GM04503 (cell line): ENCODE data around the gene HAGH.

Experiments
- DNase-seq: peaks from one replicate; pipeline ENCODE4 v3.0.0-alpha.2; 2012; ENCODE audit warnings: low read depth

The HAGH gene

DNA sequence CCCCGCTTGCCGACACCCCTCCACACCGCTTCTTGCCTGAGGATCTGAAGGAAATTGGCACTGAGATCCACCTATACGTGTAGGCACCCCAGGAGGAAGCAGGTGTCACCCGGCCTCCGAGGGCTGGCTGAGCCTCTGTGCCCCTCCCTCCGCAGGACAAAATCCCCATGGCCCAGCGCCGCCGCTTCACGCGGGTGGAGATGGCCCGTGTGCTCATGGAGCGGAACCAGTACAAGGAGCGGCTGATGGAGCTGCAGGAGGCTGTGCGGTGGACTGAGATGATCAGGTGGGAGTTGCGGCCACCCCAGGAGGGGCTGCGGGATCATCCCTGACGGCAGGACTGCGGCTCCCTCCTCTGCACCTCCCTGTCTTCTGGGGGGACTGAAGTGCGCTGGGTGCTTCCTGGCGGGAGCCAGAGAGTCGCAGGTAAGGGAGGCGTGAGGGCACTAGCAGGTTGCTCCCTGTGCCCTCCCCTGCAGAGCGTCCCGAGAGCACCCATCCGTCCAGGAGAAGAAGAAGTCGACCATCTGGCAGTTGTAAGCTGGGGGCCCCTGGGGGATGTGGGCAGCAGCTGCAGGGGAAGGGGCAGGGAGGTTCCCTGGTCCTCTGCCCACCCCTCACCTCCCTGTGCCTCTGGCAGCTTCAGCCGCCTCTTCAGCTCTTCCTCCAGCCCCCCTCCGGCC, 64.3 kb downstream of the HAGH start:
- no peak for DNase-seq

DNA sequence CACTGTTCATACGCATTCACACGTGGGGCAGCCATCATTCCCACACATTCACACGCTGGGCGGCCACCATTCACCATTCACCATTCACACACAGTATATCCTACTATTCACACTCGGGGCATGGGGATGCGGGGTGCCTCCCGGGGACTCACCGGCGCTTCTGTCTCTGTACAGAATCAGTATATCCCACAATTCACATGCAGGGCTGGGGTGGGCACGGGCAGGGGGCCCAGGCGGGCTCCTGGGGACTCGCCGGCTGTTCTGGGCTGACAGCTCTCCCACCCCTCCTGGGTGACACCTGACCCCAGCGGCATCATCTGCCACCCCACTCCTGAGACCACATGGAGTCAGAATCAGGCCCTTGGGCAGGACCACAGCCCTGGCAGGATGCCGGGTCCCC, 64.9 kb downstream of the HAGH start:
- no peak for DNase-seq

DNA sequence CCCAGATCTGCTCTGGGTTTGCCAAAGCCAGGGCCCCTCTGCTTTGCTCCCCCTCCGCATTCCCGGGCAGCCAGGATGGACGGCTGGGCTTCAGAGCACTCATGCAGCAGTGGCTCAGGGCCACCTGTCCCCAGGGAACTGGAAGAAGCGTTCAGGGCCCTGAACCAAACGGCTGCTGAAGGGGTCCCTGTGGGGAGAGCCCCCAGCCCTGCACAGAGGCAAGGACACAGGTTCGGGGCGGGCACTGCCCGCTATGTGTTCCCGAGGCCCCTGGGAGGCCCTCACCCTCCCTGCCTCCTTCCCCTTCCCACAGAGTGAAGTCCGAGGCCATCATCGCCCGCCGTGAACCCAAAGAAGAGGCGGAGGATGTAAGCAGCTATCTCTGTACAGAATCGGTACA, 65.7 kb downstream of the HAGH start:
- no peak for DNase-seq

DNA sequence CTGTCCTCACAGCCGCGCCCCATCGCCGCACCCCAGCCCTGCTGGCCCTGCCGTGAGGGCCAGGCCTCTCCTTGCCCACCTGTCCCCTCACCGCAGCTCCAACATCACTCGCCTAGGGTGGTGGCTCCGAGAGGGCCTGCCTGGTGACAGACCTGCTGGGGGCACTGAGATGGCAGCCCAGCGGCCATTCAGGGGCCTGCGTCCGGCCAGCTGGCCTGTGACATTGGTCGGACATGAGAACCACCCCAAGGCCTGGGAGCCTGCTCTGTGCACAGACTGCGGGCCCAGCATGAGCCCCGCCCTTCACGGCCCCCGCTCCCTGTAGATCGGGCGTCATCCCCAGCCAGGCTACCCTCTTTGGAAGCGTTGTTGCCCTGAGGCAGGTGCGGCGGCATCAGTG, 67.1 kb downstream of the HAGH start:
- DNase-seq, result no peak

DNA sequence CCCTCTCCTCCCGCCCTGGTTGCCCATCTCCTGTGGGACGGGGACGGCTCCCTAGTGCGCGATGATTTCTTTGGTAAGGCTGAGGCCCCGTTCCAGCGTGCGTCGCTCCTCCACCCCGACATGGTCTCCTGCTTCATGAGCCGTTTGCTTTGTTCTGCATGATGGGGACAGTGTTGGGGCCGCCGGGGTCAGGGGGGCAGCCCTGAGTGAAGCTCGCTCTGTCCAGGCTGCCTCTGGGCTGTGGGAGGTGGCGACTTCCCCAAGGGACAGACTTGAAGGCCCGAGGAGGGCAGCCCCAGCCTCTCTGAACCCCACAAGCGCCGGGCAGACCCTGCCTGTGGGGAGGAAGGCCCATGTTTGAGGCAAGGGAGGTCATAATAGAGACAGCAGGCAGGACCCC, 67.7 kb downstream of the HAGH start:
- no peak for DNase-seq

DNA sequence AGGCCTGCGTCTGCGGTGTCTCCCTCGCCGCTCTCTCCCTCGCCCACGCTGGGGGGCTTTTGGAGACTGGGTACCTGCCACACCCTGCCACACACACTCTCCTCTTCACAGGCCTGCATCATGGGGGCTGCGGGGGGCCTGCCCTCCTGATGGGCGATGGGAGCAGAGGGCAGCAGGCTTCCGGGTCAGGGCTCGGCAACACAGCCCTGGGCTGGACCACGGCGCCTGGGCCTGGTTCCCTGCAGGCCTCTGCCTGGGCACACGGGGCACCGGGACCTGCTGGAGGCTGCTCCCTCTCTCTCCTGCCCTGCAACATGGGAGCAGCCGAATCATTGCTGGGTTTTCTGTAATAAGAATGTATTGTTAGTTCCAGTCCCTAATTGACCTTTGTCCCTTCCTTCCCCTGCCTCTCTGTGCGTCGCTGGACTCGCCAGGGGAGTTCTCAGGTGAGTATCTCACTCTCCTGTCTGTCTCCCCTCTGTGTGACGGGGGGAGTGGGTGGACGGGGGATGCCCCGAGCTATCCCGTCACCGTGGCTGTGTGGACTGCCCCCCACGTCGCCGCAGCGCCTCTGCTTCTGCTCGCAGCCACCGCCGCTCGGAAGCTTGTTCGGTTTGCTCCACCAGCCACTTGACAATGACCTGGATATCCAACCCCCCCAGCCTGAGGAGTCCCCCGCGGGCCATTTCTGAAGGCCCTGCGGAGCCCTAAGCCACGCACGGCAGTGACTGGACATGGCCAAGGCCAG, 68.7 kb downstream of the HAGH start:
- DNase-seq, result no peak
